ENCODE data around the gene AGBL1. TPM values are rescaled to one million over a fixed set of nuclear protein-coding genes. Genes with fewer than 3 reads are reported as not detected.

AGBL1 gene
- total RNA-seq, 1 donor, result not detected

DNA sequence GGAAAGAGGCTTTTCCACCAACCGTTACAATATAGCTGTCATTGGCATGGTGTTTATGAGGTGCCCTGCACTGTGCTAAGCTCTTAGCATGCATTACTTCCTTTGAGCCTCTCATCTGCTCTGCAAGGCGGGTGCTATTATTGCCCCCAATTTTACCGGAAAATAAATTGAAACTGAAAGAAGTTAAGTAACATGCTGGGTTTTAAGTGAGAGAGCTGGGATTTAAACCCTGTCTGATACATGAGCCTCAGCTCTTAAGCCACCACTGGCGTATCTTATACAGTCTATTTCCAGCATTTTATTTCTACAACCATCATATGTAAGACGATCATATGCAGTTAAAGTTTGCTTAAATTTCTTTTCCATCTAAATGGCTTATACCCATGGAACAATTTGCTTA is 81.6 kb downstream of the AGBL1 start:
- no peak for DNase-seq (ENCODE audit: low read depth)
- H3K4me3 ChIP-seq (ENCODE audit: low read depth, low read length), result no peak overlapping the region
- TF ChIP-seq, protein P1, sequence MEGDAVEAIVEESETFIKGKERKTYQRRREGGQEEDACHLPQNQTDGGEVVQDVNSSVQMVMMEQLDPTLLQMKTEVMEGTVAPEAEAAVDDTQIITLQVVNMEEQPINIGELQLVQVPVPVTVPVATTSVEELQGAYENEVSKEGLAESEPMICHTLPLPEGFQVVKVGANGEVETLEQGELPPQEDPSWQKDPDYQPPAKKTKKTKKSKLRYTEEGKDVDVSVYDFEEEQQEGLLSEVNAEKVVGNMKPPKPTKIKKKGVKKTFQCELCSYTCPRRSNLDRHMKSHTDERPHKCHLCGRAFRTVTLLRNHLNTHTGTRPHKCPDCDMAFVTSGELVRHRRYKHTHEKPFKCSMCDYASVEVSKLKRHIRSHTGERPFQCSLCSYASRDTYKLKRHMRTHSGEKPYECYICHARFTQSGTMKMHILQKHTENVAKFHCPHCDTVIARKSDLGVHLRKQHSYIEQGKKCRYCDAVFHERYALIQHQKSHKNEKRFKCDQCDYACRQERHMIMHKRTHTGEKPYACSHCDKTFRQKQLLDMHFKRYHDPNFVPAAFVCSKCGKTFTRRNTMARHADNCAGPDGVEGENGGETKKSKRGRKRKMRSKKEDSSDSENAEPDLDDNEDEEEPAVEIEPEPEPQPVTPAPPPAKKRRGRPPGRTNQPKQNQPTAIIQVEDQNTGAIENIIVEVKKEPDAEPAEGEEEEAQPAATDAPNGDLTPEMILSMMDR (IDR thresholded peaks at IDR 0.05; ENCODE audit: insufficient read depth, low read length), result no peak

DNA sequence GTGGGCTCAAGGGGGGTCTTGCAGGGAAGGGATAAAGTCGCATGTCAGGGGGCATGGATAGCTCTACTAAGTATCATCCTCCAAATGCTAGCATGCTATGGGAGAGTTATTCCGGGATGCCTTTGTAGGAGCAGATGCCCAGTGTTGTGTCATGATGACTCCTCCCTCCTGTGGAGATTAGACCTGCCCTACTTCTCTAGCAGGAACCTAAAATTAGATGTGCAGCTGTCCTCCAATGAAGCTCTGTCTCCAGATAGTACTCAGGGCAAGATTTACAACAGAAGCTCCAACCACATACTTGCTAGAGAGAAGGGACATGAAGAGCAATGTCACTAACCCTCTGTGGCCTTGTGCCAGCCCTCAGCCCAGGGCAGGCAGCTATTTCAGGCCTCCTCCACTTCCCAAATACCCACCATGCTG is 82.5 kb downstream of the AGBL1 start:
- DNase-seq (ENCODE audit: low read depth), result no peak
- no peak overlapping the region for H3K4me3 ChIP-seq (ENCODE audit: low read depth, low read length)
- TF ChIP-seq, protein P1 (IDR thresholded peaks at IDR 0.05; ENCODE audit: insufficient read depth, low read length), result no peak

DNA sequence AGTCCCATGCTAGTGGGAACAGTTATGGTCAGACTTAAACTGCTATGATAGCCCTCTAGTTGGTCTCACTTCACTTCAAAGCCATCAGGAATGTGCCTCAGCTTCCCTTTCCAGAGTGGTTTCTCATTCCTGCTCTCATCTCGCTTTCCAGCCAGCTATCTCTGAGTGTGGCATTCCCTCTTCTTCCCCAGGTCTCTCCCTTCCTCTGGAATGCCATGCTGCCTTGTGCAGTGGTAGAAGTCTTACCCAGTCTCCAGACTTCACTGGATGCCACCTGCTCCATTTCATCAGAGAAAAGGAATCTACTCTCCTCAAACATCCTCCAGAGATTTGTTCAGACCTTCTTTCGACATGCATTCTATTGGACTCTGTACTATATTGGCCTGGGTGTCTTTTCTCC is 83.0 kb downstream of the AGBL1 start:
- DNase-seq (ENCODE audit: low read depth), result no peak
- TF ChIP-seq, protein P1 (IDR thresholded peaks at IDR 0.05; ENCODE audit: insufficient read depth, low read length), result no peak
- no peak overlapping the region for H3K4me3 ChIP-seq (ENCODE audit: low read depth, low read length)

DNA sequence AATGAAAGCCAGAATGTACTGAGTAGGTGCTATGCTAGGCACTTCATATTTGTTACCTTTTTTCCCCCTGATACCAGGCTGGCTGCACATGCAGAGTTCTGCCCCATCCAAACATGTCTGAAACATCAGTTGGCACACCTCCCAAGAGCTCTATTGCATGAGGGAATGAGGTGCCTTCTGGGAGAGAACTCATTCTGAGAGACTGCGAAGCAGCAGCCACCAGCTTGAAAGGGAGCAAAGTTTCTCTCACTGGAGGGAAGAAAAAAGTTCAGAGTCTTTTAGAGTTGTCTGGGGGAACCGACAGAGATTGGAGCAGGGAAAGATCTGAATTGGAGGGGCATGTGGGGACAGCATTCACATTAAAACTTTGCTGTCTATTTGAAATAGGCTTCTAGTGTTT is 84.1 kb downstream of the AGBL1 start:
- no peak overlapping the region for H3K4me3 ChIP-seq (ENCODE audit: low read depth, low read length)
- DNase-seq (ENCODE audit: low read depth), result peak; percentile 5
- TF ChIP-seq, protein P1 (IDR thresholded peaks at IDR 0.05; ENCODE audit: insufficient read depth, low read length), result no peak

DNA sequence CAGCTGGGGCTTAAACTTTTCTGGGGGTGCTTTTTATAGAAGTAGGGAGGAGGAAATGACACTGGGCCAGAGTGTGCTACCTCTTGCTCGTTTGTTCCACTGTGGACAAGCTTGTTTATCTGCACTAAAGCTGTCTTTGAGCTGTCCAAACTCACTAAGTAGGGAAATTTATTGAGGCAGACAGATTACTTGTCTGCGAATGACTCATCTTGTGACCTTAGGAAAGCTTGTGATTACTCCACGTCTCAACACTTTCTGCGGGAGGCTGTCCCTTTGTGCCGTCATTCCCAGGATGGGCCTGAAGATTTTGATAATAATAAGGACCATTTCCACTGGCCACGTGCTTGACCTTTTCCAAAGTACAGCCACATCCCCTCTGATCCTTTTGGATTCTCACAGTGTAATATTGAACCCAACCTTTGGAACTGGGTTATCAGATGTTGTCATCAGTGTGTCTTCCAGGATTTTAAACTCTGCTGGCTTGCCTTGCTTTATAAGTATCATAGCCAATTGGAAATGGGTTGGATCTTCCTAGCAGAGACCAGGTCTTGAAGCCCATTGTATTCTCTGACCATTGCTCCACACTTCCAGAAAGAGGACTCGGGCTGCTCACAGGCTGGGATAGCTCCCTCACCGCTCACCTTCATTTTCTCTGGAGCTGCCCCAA is 84.7 kb downstream of the AGBL1 start:
- H3K4me3 ChIP-seq (ENCODE audit: low read depth, low read length), result no peak overlapping the region
- DNase-seq (ENCODE audit: low read depth), result peak; percentile 12
- TF ChIP-seq, protein P1 (IDR thresholded peaks at IDR 0.05; ENCODE audit: insufficient read depth, low read length), result no peak

DNA sequence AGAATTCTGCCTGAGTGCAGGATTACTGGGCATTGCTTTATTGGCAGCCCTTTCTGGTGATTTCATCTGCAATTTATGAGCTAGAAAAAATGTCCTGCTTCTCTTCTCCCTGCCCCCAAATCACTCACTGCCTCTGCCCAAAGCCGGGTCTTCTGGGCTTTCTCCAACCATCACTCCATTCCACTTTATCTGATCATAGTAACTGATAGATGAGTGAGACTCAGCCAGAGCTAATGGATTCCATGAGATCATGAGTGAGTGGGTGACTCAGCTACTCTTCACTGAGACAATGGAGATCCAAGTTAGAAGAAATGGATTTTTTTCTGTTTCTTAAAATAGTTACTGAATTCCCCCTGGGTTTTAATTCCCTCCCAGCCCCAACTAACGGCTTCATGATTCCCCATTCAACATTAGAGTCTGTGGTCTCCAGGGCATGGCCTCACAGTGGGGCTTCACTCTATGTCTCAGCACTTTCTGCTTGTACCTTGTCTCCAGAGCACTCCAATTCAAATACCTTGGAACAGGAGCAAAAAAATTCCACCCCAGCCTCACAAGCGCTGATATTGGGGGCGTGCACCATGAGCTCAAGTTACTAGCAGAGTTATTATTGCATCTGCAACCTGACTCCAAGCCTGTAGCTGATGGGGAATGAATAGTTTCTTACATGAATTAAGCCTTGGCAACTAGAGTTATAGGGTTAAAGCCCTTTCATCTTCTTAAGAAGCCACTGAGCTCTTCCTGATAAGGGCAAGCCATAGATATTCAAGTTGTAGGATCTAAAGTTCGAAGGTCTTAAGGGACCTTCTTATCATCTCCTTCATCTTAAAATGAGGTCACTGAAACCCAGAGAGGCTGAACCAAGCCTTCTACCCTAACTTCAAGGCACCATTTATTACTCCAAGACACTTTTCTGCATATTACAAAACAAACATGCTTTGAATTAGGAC is 85.9 kb downstream of the AGBL1 start:
- H3K4me3 ChIP-seq (ENCODE audit: low read depth, low read length), result no peak overlapping the region
- TF ChIP-seq, protein P1 (IDR thresholded peaks at IDR 0.05; ENCODE audit: insufficient read depth, low read length), result no peak
- DNase-seq (ENCODE audit: low read depth), result peak; percentile 36

Data from fibroblast of the aortic adventitia (primary cell).